NCI-H774 (cell line): Measurements from ENCODE around the gene KIAA1958.
"Not testable (repeated sequence)": the region's sequence is repeated elsewhere in the genome, so short reads cannot be mapped to it uniquely, and the experiment has no call there.

Experiments used
- DNase-seq: peaks from one replicate; lab custom pipeline; 2025; lab: John Stamatoyannopoulos, UW

KIAA1958 gene

GRCh38 chr9:112489876-112490666 lies 3.4 kb downstream of the KIAA1958 start:
- peak; percentile 15 for DNase-seq

- DNase-seq = no peak
These were observed 6.9 kb downstream of the KIAA1958 start for GRCh38 chr9:112493393-112494137.

GRCh38 chr9:112494153-112494552 lies 7.5 kb downstream of the KIAA1958 start:
- DNase-seq = no peak

DNA sequence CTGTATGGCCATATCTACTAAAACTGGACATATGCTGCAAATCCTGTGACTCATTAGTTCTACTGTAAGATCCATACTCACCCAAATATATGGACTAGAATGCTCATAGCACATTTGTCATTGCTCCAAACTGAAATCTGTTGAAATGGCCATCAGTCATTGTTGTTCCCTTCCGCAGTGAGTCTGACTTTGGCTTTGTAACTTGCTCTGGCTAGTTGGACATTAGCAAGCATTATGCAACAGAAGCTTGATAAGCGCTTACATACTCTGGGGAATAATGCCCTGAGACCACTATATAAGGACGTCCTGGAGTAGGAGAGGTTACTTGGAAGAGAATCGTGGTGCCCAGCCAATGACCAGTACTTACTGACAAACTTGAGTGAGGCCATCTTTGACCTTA lies 9.0 kb downstream of the KIAA1958 start:
- no peak for DNase-seq

DNA sequence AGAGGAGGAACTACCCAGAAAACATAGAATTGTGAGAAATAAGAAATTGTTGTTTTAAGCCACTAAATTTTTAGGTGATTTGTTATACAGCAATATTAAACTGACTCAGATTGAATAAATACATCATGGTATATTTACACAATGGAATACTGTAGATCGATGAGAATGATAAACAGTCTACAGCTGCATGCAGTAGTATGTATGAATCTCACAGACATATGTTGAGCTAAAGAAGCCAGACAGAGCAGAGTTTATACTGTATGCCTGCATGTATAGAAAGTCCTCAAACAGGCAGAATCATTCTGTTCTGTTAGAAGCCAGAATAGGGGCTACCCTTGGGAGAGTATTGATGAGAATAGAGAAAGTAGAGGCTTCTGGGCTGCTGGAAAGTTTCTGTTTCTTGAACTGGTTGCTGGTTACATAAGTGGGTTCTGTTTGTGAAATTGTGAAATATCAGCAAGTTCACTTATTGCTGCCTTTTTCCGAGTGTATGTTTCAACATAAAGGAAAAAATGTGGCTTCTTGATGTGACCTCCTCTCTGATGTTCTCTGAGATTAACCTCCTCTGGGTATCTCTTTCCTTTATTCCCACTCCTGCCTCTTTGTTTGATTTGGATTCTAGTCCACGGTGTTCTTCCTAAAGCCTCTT lies 9.6 kb downstream of the KIAA1958 start:
- DNase-seq = no peak

- DNase-seq = no peak
These were observed 14.2 kb downstream of the KIAA1958 start for GRCh38 chr9:112500842-112501241.

DNA sequence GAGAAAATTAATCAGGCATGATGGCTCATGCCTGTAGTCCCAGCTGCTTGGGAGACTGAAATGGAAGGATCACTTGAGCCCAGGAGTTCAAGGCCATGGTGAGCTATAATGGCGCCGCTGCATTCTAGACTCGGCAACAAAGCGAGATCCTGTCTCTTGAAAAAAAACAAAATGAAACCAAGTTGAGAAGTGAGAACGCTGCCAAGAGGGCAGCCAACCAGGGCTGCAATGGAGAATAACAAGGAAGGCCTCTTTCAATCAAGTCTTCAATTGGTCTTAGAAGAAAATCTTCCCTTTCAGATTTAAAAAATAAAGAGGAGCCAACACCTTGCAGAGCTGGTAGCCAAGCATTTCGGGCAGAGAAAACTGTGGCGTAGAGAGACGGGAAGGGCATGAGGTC lies 14.7 kb downstream of the KIAA1958 start:
- DNase-seq = no peak

DNA sequence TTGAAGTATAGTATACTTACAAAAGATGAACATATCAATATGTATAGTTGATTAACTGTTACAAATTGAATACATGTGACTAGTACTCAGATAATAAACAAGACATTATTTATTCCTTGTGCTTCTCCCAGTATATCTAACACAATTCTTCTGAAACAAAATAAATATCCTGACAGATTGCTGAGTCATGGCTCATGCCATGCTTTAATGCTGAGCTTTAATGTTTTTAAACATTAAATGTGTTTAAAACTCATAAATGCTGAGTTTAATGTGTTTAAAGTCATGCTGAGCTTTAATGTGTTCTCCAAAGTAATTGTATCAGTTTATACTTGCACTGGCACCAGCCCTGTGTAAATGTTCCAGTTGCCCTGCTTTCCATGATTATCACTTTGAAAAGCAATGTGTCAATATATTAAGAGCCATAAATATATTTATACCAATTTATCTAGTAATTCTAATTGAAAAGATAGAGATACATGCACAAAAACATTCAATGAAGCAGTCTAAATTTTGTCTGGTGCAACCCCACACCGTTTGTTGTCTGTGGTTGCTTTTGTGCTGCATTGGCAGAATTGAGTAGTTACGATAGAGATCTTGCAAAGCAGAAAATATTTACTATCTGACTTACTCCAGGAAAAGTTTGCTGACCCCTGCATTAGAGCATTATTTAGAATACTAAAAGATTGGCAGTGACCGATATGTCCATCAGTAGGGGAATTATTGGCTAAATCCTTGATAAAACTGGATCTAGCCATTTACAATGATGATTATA lies 15.7 kb downstream of the KIAA1958 start:
- no peak for DNase-seq

GRCh38 chr9:112503170-112503569 lies 16.5 kb downstream of the KIAA1958 start:
- no peak for DNase-seq

DNA sequence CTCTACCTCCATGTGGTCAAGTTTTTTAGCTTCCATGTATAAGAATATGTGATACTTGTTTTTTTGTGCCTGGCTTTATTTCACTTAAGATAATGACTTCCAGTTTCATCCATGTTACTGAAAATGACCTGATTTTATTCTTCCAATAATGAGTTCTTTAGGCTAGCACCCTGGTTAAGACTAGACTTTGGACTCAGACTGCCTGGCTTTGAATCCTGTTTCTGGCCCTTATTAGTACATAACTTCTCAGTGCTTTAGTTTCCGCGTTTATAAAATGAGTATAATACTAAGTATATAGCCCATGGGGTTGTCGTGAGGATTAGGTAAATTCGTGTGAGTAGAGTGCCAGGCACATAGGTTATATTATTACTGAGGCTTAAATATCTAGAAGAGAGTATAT lies 18.5 kb downstream of the KIAA1958 start:
- DNase-seq = no peak

DNA sequence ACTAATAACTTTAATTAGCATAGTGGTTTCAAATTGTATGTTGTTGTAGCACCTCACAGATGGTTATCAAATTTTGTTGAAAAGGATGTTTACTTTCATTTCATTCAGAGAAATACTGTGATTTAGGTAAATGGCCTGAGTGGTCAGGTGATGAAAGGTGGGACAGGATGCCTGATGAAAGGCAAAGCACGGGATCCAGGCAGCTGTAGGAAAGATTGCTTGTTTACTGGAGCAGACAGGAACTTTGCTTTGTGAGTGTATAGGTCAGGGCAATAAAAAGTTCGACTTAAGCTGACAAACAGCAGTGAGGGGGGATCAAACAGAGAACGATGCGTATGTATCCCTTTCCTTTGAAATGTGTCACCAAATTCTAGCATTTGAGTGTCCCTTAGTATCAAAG lies 19.0 kb downstream of the KIAA1958 start:
- no peak for DNase-seq

DNA sequence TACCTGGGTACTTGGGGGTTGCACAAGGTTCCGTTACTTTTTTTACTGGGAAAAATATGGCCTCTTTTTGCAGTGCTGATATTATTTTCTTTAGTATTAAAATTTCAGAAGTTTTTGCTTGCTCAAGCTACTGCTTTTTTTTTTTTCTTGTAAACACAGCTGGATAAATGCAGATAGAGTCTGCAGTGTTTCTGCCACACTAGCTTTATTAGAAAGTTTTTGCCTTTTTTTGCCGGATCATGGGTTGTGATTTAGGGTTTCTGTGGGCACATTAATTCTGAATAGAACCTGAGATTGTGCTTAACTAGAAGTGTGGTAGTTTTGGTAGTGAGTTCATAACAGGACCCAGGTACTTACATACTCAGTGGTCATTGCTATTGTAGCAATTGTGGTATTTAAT lies 19.9 kb downstream of the KIAA1958 start:
- DNase-seq = no peak

GRCh38 chr9:112507001-112507680 lies 20.5 kb downstream of the KIAA1958 start:
- no peak for DNase-seq

GRCh38 chr9:112508377-112508776 lies 21.8 kb downstream of the KIAA1958 start:
- DNase-seq = no peak

DNA sequence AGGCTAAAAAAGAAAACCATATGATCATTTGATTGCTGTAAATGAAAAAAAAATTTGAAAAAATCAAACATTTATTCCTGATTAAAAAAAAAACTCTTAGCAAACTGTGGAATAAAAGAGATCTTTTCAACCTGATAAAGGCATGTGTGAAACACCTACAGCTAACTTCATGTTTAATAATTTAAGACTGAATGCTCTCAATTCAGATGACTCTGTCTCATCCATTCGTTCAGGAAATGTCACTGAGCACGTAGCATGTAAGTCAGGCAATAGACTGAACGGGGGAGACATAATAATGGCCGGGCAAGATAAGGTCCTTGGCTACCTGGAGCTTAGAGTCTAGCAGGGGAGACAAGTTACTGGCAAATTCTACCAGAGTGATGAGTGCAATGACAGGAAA lies 25.8 kb downstream of the KIAA1958 start:
- not testable (repeated sequence) for DNase-seq

- no peak for DNase-seq
These were observed 30.1 kb downstream of the KIAA1958 start for GRCh38 chr9:112516769-112517168.

DNA sequence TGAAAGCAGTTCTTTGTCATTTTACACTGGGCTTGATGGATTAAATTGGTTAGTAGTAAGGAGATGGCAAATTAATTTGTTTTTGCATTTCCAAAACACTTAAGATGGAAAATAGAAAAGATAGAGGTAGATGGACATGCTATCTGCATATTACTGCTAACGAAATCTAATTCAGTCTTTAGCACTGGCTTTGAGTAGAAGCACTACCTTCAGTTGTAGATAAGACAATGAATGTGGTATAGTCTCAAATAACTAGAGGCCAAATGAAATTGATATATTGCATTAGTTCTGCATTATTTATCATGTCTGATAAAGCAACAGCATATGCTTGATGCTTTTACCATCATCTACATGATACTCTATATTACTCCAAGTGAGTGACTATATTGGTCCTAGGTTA lies 33.4 kb downstream of the KIAA1958 start:
- no peak for DNase-seq

DNA sequence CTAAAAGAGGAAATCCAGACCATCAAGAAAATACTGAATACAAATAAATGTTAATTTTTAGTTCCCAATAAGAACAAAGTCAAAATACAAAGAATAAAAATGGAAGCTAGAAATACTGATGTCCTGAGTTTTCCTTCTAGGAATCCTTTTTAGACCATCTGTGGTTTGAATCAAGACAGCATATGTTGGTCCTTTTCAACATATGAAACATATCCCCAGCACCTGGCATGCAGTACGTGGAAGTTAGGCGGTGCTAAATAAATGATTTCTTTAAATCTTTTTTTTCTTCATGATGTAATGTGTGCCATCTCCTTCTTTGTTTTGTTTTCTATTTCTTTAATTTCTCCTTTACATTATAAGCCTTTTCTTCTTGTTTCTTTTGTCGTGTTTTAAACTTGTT lies 34.0 kb downstream of the KIAA1958 start:
- no peak for DNase-seq

GRCh38 chr9:112526973-112527372 lies 40.3 kb downstream of the KIAA1958 start:
- DNase-seq = no peak

GRCh38 chr9:112527959-112528358 lies 41.3 kb downstream of the KIAA1958 start:
- no peak for DNase-seq

- DNase-seq = no peak
These were observed 42.7 kb downstream of the KIAA1958 start for GRCh38 chr9:112529316-112529715.

DNA sequence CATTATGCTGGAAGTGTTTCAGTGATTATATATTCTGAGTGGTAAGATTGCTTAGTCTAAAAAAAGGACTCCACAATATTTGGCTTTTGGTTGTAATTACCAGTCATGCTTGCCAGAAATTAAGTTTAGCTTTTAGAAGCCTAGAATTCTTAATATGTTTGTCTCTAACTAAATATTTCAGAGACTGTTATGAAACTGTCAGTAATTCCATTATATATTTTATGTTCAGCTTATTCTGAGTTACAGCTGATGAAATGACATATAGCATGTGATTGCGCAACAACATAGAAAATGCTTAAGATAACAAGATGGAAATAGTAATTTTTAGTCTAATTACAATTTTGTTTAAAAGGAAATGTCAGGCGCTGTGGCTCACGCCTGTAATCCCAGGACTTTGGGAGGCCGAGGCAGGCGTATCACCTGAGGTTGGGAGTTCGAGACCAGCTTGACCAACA lies 44.2 kb downstream of the KIAA1958 start:
- DNase-seq = no peak
